K562 (cell line): ENCODE results near the gene FBXL12. TPM values are rescaled to one million over a fixed set of nuclear protein-coding genes. Genes with fewer than 3 reads are reported as not detected.
A peak's percentile ranks its signal among the peaks of the same experiment; 100 is the strongest.

Source experiments
- CBX1 ChIP-seq: sonication (generic); IDR thresholded peaks from 2 replicates; pipeline ENCODE4 v1.6.1; 2016; ENCODE audit warnings: antibody characterized with exemption, low read depth, mild to moderate bottlenecking
- CREB1 ChIP-seq, 2 experiments: sonication (generic) in 1 of 2; formaldehyde crosslinking in 1 of 2; IDR thresholded peaks; 2 replicates each; pipeline versions ENCODE4 v1.6.1 to v1.8.0; 2012 to 2022; ENCODE audit warnings: inconsistent platforms in 1 of 2, mild to moderate bottlenecking in 1 of 2, missing genetic modification reagents in 1 of 2, moderate library complexity in 1 of 2
- EZH2 ChIP-seq: IDR thresholded peaks from 2 replicates; pipeline ENCODE4 v1.6.1; 2012; ENCODE audit warnings: low read depth, mild to moderate bottlenecking, inconsistent platforms, low read length, borderline replicate concordance
- KDM1A ChIP-seq, 2 experiments: fragments of 450-650 bp; IDR thresholded peaks; 2 replicates each; pipeline ENCODE4 v1.6.1; 2016; ENCODE audit warnings: mild to moderate bottlenecking in 2 of 2
- NR4A1 ChIP-seq, 2 experiments: fragments of 250-450 bp in 1 of 2; fragments of 450-650 bp in 1 of 2; sonication (Bioruptor Pico) in 1 of 2; IDR thresholded peaks; 2 replicates each; pipeline versions ENCODE4 v1.4.0 to v1.6.1; 2016 to 2020; ENCODE audit warnings: mild to moderate bottlenecking in 2 of 2, missing compliant biosample characterization in 1 of 2, missing genetic modification characterization in 1 of 2, moderate library complexity in 1 of 2
- PHF8 ChIP-seq: fragments of 200-600 bp; sonication (generic); IDR thresholded peaks from 2 replicates; pipeline ENCODE4 v1.6.1; 2012; ENCODE audit warnings: mixed run types, mild to moderate bottlenecking, inconsistent platforms, low read length, moderate library complexity, borderline replicate concordance
- RFX5 ChIP-seq: IDR thresholded peaks from 2 replicates; pipeline ENCODE4 v1.6.1; 2011; ENCODE audit warnings: low read depth, mild to moderate bottlenecking, improper control_type of control experiment, low read length
- SMAD2 ChIP-seq: fragments of 150-350 bp; IDR thresholded peaks from 2 replicates; pipeline ENCODE4 v1.6.1; 2014; ENCODE audit warnings: low read depth, mild to moderate bottlenecking, low read length
- SP2 ChIP-seq: IDR thresholded peaks from 2 replicates; pipeline ENCODE4 v1.6.1; 2011; ENCODE audit warnings: mild to moderate bottlenecking, low read depth, low read length, moderate library complexity; ENCODE audit not compliant: poor library complexity, severe bottlenecking; ENCODE audit errors: extremely low read depth
- THRAP3 ChIP-seq: fragments of 450-650 bp; IDR thresholded peaks from 2 replicates; pipeline ENCODE4 v1.6.1; 2016; ENCODE audit warnings: mild to moderate bottlenecking, inconsistent platforms, borderline replicate concordance
- ZBTB9 ChIP-seq: fragments of 450-650 bp; formaldehyde crosslinking; IDR thresholded peaks from 2 replicates; pipeline ENCODE4 v1.4.0; 2020; ENCODE audit warnings: mild to moderate bottlenecking, moderate library complexity
- ZNF24 ChIP-seq: fragments of 450-650 bp; IDR thresholded peaks from 2 replicates; pipeline ENCODE4 v1.6.1; 2016
- polyA plus RNA-seq, 8 experiments: library from polyadenylated mRNA; depleted of rRNA in 4 of 8; stranded (reverse) in 5 of 8; unstranded in 3 of 8; fragments of >200 nt; fragmentation: Nextera tagmentation in 2 of 8; fragmentation: Illumina TruSeq in 1 of 8; extraction: Ambion mirVana in 2 of 8; extraction: Trizol in 1 of 8; gene quantifications; 2 replicates each; pipeline versions ENCODE4 v1.2.1 to v1.2.3, GENCODE V29; 2011 to 2014; ENCODE audit warnings: inconsistent platforms in 1 of 8, missing spikeins in 1 of 8
- total RNA-seq, 7 experiments: library from RNA; depleted of rRNA in 6 of 7; stranded (reverse); fragments of >200 nt in 6 of 7; fragmentation: Illumina TruSeq in 2 of 7; extraction: Trizol in 2 of 7; gene quantifications; 2 replicates each; pipeline versions ENCODE4 v1.2.1 to v1.2.3, GENCODE V29; 2011 to 2021; ENCODE audit warnings: low replicate concordance in 1 of 7
- TF ChIP-seq, protein P1 (sequence below): fragments of 450-650 bp; conservative IDR thresholded peaks from 2 replicates; pipeline ENCODE4 v1.6.1; 2016; ENCODE audit warnings: missing genetic modification characterization, low read depth, mild to moderate bottlenecking, control low read depth, missing compliant biosample characterization

FBXL12 gene
- total and polyA plus RNA-seq, 9 of the 15 experiments (the other 6 are each of a cell fraction or from before 2014, with no cell fraction given), result 2.7 to 40.5 (median 26.5) TPM

DNA sequence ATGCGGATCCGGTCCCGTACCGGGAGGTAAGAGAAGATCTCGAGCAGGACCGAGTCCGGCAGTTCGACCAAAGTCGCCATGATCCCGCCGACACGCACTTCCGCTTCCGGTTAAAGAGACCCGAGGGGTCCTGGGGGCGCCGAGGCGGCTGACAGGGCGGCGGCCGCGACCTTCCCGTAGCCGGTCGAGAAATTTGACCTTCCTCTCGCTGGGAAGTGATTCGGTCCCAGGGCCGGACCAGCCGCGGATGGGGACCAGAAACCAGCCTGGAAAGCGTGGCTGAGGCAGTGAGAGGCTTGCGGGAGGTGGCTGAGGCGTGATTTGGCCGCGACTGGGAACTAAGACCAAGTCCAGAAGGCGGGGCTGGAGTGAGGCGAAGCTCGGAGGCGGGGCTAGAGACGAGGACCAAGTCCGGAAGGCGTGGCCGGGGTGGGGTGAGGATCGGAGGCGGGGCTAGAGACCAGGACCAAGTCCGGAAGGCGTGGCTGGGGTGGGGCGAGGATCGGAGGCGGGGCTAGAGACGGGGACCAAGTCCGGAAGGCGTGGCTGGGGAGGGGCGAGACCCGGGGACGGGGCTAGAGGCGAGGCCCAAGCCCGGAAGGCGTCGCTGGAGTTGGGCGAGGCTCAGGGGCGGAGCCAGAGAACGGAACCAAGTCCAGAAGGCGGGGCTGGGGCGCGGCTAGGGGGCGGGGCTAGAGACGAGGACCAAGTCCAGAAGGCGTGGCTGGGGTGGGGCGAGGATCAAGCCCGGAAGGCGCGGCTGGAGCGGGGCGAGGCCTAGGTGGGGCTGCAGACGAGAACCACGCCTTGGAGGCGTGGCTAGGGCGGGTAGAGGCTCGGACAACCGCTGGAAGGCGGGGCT lies at the start of gene FBXL12 (continued):
- TF ChIP-seq SMAD2 (no peak), PHF8 (peak; percentile 94), ZNF24 (no peak), EZH2 (no peak), ZBTB9 (CRISPR knock-in tag) (no peak), CBX1 (peak; percentile 55; the same call in 1 of the 2 replicates), RFX5 (no peak), KDM1A (IDR thresholded peaks at IDR 0.05) (no peak), THRAP3 (no peak), SP2 (no peak), NR4A1 (CRISPR knock-in tag; IDR thresholded peaks at IDR 0.05) (no peak), NR4A1 (tag; IDR thresholded peaks at IDR 0.05) (no peak), CREB1 (IDR thresholded peaks at IDR 0.05) (no peak; the same call in 1 of the 2 replicates), CREB1 (CRISPR knock-in tag; IDR thresholded peaks at IDR 0.05) (peak; percentile 67)
- TF ChIP-seq, protein P1, sequence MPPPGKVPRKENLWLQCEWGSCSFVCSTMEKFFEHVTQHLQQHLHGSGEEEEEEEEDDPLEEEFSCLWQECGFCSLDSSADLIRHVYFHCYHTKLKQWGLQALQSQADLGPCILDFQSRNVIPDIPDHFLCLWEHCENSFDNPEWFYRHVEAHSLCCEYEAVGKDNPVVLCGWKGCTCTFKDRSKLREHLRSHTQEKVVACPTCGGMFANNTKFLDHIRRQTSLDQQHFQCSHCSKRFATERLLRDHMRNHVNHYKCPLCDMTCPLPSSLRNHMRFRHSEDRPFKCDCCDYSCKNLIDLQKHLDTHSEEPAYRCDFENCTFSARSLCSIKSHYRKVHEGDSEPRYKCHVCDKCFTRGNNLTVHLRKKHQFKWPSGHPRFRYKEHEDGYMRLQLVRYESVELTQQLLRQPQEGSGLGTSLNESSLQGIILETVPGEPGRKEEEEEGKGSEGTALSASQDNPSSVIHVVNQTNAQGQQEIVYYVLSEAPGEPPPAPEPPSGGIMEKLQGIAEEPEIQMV (tag), result no peak
